Keratinocyte (primary cell): ENCODE data around the gene PLS3. TPM values are rescaled to one million over a fixed set of nuclear protein-coding genes. Genes with fewer than 3 reads are reported as not detected.

Source experiments
- DNase-seq: peaks from one replicate; pipeline ENCODE4 v3.0.0-alpha.2; 2011; ENCODE audit warnings: low read depth, missing footprints, low spot score
- FAIRE-seq: peaks from 2 replicates; lab custom pipeline; 2011; peaks lifted over from hg19 to GRCh38; lab: Jason Lieb, UNC
- H2AFZ ChIP-seq: 2 replicates; pipeline ENCODE4 v1.6.0; 2012; ENCODE audit warnings: low read length, control low read depth, inconsistent platforms; ENCODE audit not compliant: control insufficient read depth
- H3K27ac ChIP-seq: 2 replicates; pipeline ENCODE4 v1.5.1; 2011; ENCODE audit warnings: low read length; ENCODE audit not compliant: control insufficient read depth, insufficient read depth
- H3K27me3 ChIP-seq: 3 replicates; pipeline ENCODE4 v1.6.0; 2011; ENCODE audit warnings: low read length; ENCODE audit not compliant: control insufficient read depth, insufficient read depth; ENCODE audit errors: extremely low read depth
- H3K36me3 ChIP-seq, 2 experiments: 2 replicates in 1 of 2; 3 replicates in 1 of 2; pipeline ENCODE4 v1.5.1; 2011; ENCODE audit warnings: low read length in 2 of 2, mild to moderate bottlenecking in 1 of 2; ENCODE audit not compliant: control insufficient read depth in 2 of 2, insufficient read depth in 2 of 2; ENCODE audit errors: extremely low read depth in 1 of 2
- H3K4me1 ChIP-seq: 3 replicates; pipeline ENCODE4 v1.5.1; 2011; ENCODE audit warnings: low read length; ENCODE audit not compliant: control insufficient read depth, insufficient read depth; ENCODE audit errors: extremely low read depth
- H3K4me2 ChIP-seq: 3 replicates; pipeline ENCODE4 v1.6.0; 2011; ENCODE audit warnings: low read depth, low read length; ENCODE audit not compliant: control insufficient read depth, insufficient read depth; ENCODE audit errors: extremely low read depth
- H3K4me3 ChIP-seq, 3 experiments: fragments of 200-600 bp in 1 of 3; sonication (generic) in 1 of 3; 2 replicates in 2 of 3; 3 replicates in 1 of 3; pipeline ENCODE4 v1.5.1; 2011 to 2016; ENCODE audit warnings: low read length in 3 of 3, mild to moderate bottlenecking in 3 of 3, control low read depth in 2 of 3, inconsistent platforms in 1 of 3, low read depth in 1 of 3, mixed read lengths in 1 of 3, mixed run types in 1 of 3, moderate library complexity in 1 of 3; ENCODE audit not compliant: control insufficient read depth in 2 of 3, insufficient read depth in 2 of 3; ENCODE audit errors: extremely low read depth in 1 of 3
- H3K79me2 ChIP-seq: 2 replicates; pipeline ENCODE4 v1.6.0; 2012; ENCODE audit warnings: low read length; ENCODE audit not compliant: control insufficient read depth, insufficient read depth
- H3K9ac ChIP-seq: 3 replicates; pipeline ENCODE4 v1.6.0; 2011; ENCODE audit warnings: low read length; ENCODE audit not compliant: control insufficient read depth, insufficient read depth; ENCODE audit errors: extremely low read depth
- H3K9me1 ChIP-seq: 3 replicates; pipeline ENCODE4 v1.6.0; 2011; ENCODE audit warnings: low read length; ENCODE audit not compliant: control insufficient read depth, insufficient read depth; ENCODE audit errors: extremely low read depth
- H3K9me3 ChIP-seq: 2 replicates; pipeline ENCODE4 v1.5.1; 2012; ENCODE audit warnings: low read depth, low read length; ENCODE audit not compliant: control insufficient read depth
- H4K20me1 ChIP-seq: 3 replicates; pipeline ENCODE4 v1.6.0; 2011; ENCODE audit warnings: low read length; ENCODE audit not compliant: control insufficient read depth, insufficient read depth; ENCODE audit errors: extremely low read depth
- EZH2 ChIP-seq: IDR thresholded peaks from one replicate; pipeline ENCODE4 v1.6.1; 2012; ENCODE audit warnings: inconsistent platforms, mild to moderate bottlenecking, low read length, moderate library complexity
- dilution Hi-C: fragments of 300-500 bp; cut with MboI; formaldehyde crosslinking; loops from one replicate; pipeline ENCODE4 v1.7.0; 2020; ENCODE audit warnings: low sequenced_read_pairs; ENCODE audit not compliant: extremely low pct_ligation_motif_present
- polyA plus RNA-seq, 5 experiments: library from polyadenylated mRNA; depleted of rRNA in 3 of 5; stranded (reverse) in 3 of 5; stranded (forward) in 1 of 5; unstranded in 1 of 5; fragments of >200 nt; gene quantifications; 1 replicate in 1 of 5; 2 replicates in 3 of 5; 3 replicates in 1 of 5; pipeline versions ENCODE4 v1.2.1 to v1.2.3, GENCODE V29; 2011 to 2012; ENCODE audit warnings: missing spikeins in 2 of 5, low read depth in 1 of 5, low replicate concordance in 1 of 5
- TF ChIP-seq, protein P1 (sequence below), 3 experiments: IDR thresholded peaks in 1 of 3; conservative IDR thresholded peaks in 1 of 3; optimal IDR thresholded peaks in 1 of 3; 2 replicates in 2 of 3; 3 replicates in 1 of 3; pipeline versions ENCODE3 to v1.5.1; 2011; ENCODE audit warnings: low read length in 3 of 3, mild to moderate bottlenecking in 3 of 3, moderate library complexity in 2 of 3, control low read depth in 1 of 3, inconsistent platforms in 1 of 3; ENCODE audit not compliant: insufficient read depth in 2 of 3; ENCODE audit errors: extremely low read depth in 1 of 3

Gene PLS3
- polyA plus RNA-seq, 1 donor (not counting 4 experiments of a cell fraction or from before 2014, with no cell fraction given) = 457 TPM

GRCh38 chrX:115690511-115691216, 129.7 kb downstream of the PLS3 start:
- DNase-seq (peak; percentile 13), FAIRE-seq (peak; percentile 52)
- TF ChIP-seq EZH2 = no peak
- TF ChIP-seq, protein P1, sequence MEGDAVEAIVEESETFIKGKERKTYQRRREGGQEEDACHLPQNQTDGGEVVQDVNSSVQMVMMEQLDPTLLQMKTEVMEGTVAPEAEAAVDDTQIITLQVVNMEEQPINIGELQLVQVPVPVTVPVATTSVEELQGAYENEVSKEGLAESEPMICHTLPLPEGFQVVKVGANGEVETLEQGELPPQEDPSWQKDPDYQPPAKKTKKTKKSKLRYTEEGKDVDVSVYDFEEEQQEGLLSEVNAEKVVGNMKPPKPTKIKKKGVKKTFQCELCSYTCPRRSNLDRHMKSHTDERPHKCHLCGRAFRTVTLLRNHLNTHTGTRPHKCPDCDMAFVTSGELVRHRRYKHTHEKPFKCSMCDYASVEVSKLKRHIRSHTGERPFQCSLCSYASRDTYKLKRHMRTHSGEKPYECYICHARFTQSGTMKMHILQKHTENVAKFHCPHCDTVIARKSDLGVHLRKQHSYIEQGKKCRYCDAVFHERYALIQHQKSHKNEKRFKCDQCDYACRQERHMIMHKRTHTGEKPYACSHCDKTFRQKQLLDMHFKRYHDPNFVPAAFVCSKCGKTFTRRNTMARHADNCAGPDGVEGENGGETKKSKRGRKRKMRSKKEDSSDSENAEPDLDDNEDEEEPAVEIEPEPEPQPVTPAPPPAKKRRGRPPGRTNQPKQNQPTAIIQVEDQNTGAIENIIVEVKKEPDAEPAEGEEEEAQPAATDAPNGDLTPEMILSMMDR (optimal IDR thresholded peaks at IDR 0.05 in 1 of 3, IDR thresholded peaks at IDR 0.05 in 1 of 3, conservative IDR thresholded peaks at IDR 0.05 in 1 of 3; ENCODE audit: extremely low read depth in 1 of 3, insufficient read depth in 2 of 3, low read length in 3 of 3) = peak; percentile 73 to 81 (median 75)
- Histone ChIP-seq H2AFZ (no peak overlapping the region), H3K79me2 (no peaks in the 10 kb centered on the region), H3K9ac (no peak overlapping the region), H3K9me3 (no peaks in the 10 kb centered on the region), H3K36me3 (no peaks in the 10 kb centered on the region), H3K9me1 (no peaks in the 10 kb centered on the region), H3K4me1 (no peaks in the 10 kb centered on the region), H4K20me1 (no peaks in the 10 kb centered on the region), H3K4me3 (no peak overlapping the region), H3K4me2 (no peak overlapping the region), H3K27me3 (peaks cover 6% of the 10 kb centered on the region), H3K27ac (no peak overlapping the region)
- dilution Hi-C loops = no loop called here

GRCh38 chrX:115693476-115693875, 132.5 kb downstream of the PLS3 start:
- Histone ChIP-seq H3K9me1 (no peaks in the 10 kb centered on the region), H3K27ac (no peak overlapping the region), H3K27me3 (peaks cover 11% of the 10 kb centered on the region), H4K20me1 (no peaks in the 10 kb centered on the region), H3K36me3 (no peaks in the 10 kb centered on the region), H3K4me1 (no peaks in the 10 kb centered on the region), H2AFZ (no peak overlapping the region), H3K9me3 (no peaks in the 10 kb centered on the region), H3K4me2 (no peak overlapping the region), H3K4me3 (no peak overlapping the region), H3K9ac (no peak overlapping the region), H3K79me2 (no peaks in the 10 kb centered on the region)
- dilution Hi-C loops = no loop called here
- FAIRE-seq (no peak), DNase-seq (no peak)
- TF ChIP-seq, protein P1 (optimal IDR thresholded peaks at IDR 0.05 in 1 of 3, IDR thresholded peaks at IDR 0.05 in 1 of 3, conservative IDR thresholded peaks at IDR 0.05 in 1 of 3; ENCODE audit: extremely low read depth in 1 of 3, insufficient read depth in 2 of 3, low read length in 3 of 3) = no peak
- TF ChIP-seq EZH2 = no peak
